Hypothalamus (tissue), 51 donors: ENCODE measurements around the gene RHOT2.

Source experiments
- DNase-seq, 51 donors: peaks; one replicate each; lab custom pipeline; 2025; lab: John Stamatoyannopoulos, UW

The RHOT2 gene

GRCh38 chr16:667780-668518 lies at the start of gene RHOT2:
RHOT2 (plus strand) TSS chr16:668132; CDS start chr16:668200, 68 bp downstream.
- peak; percentile 17 to 96 (median 84) for DNase-seq

GRCh38 chr16:619476-620100 lies 48.3 kb upstream of the RHOT2 start:
- DNase-seq, result no peak

GRCh38 chr16:620700-621525 lies 47.0 kb upstream of the RHOT2 start:
- no peak for DNase-seq

- peak in 1 of 51 donors; percentile 54 for DNase-seq
These were observed 46.3 kb upstream of the RHOT2 start for GRCh38 chr16:621526-622105.

GRCh38 chr16:622920-623280 lies 45.0 kb upstream of the RHOT2 start:
- no peak for DNase-seq

GRCh38 chr16:624526-625070 lies 43.3 kb upstream of the RHOT2 start:
- DNase-seq, result peak in 2 of 51 donors; percentile 23 to 49

GRCh38 chr16:625117-625976 lies 42.6 kb upstream of the RHOT2 start:
- DNase-seq, result no peak

- DNase-seq, result no peak
These were observed 41.8 kb upstream of the RHOT2 start for GRCh38 chr16:625977-626765.

- DNase-seq, result peak in 5 of 51 donors; percentile 17 to 69 (median 32)
These were observed 41.0 kb upstream of the RHOT2 start for GRCh38 chr16:626787-627453.

- no peak for DNase-seq
These were observed 40.3 kb upstream of the RHOT2 start for GRCh38 chr16:627454-628239.

GRCh38 chr16:628321-629061 lies 39.4 kb upstream of the RHOT2 start:
- DNase-seq, result no peak

GRCh38 chr16:629185-629832 lies 38.6 kb upstream of the RHOT2 start:
- DNase-seq, result no peak

- DNase-seq, result no peak
These were observed 38.1 kb upstream of the RHOT2 start for GRCh38 chr16:629833-630248.

GRCh38 chr16:630249-630814 lies 37.6 kb upstream of the RHOT2 start:
- DNase-seq, result no peak

GRCh38 chr16:630815-631405 lies 37.0 kb upstream of the RHOT2 start, which contains the start of gene WFIKKN1:
WFIKKN1 (plus strand) TSS chr16:630985; CDS start chr16:631254, 269 bp downstream.
- no peak for DNase-seq
